ENCODE data around the gene VRK3.

DNA sequence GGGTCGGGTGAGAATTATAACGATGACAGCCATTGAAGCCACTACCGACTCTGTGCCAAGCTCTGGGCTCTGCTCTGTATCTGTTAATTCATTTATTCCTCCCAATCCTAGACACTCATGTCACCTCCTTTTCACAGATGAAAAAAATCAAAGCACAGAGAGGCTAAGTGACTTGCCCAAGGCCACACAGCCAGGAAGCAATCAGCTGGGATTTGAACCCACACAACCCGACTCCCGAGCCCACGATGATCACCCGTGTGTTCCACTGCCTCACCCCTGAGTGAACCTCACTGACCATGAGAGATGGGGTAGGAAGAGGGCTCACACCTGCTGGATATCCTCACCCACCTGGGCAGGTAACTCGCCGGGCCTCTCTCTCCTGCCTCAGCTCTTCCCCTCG lies 40.8 kb upstream of the VRK3 start:
- TF ChIP-seq, protein P1, sequence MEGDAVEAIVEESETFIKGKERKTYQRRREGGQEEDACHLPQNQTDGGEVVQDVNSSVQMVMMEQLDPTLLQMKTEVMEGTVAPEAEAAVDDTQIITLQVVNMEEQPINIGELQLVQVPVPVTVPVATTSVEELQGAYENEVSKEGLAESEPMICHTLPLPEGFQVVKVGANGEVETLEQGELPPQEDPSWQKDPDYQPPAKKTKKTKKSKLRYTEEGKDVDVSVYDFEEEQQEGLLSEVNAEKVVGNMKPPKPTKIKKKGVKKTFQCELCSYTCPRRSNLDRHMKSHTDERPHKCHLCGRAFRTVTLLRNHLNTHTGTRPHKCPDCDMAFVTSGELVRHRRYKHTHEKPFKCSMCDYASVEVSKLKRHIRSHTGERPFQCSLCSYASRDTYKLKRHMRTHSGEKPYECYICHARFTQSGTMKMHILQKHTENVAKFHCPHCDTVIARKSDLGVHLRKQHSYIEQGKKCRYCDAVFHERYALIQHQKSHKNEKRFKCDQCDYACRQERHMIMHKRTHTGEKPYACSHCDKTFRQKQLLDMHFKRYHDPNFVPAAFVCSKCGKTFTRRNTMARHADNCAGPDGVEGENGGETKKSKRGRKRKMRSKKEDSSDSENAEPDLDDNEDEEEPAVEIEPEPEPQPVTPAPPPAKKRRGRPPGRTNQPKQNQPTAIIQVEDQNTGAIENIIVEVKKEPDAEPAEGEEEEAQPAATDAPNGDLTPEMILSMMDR (IDR thresholded peaks at IDR 0.05): no peak
- no peak for TF ChIP-seq EZH2 (IDR thresholded peaks at IDR 0.05; ENCODE audit: borderline replicate concordance, insufficient read depth, low read depth, low read length, poor library complexity, severe bottlenecking)
